Tibial nerve (tissue), 4 donors: ENCODE results near the gene GPR148. TPM values are rescaled to one million over a fixed set of nuclear protein-coding genes. Genes with fewer than 3 reads are reported as not detected.

ENCODE experiments used
- DNase-seq, 2 donors: peaks; one replicate each; pipeline ENCODE4 v3.0.0-alpha.2; 2019; ENCODE audit warnings: low spot score in 2 of 2
- H3K27ac ChIP-seq, 4 donors: fragments of 200-600 bp; sonication (generic) in 3 of 4; one replicate each; pipeline ENCODE4 v1.5.1; 2017 to 2019; ENCODE audit warnings: mild to moderate bottlenecking in 1 of 4
- H3K27me3 ChIP-seq, 2 donors: fragments of 200-600 bp; sonication (generic) in 1 of 2; one replicate each; pipeline versions ENCODE4 v1.5.1 to v1.6.0; 2017 to 2019
- H3K36me3 ChIP-seq, 3 donors: fragments of 200-600 bp; sonication (generic); one replicate each; pipeline ENCODE4 v1.5.1; 2018 to 2019
- H3K4me1 ChIP-seq, 4 donors: fragments of 200-600 bp; sonication (generic) in 3 of 4; one replicate each; pipeline ENCODE4 v1.5.1; 2017 to 2019
- H3K4me3 ChIP-seq, 4 donors: fragments of 200-600 bp; sonication (generic) in 3 of 4; one replicate each; pipeline ENCODE4 v1.5.1; 2017 to 2019; ENCODE audit warnings: mild to moderate bottlenecking in 1 of 4, moderate library complexity in 1 of 4
- H3K9me3 ChIP-seq, 4 donors: fragments of 200-600 bp; sonication (generic) in 3 of 4; one replicate each; pipeline ENCODE4 v1.5.1; 2017 to 2019
- CTCF ChIP-seq, 5 experiments: fragments of 200-600 bp in 3 of 5; fragments of 450-650 bp in 2 of 5; sonication (generic) in 3 of 5; IDR thresholded peaks; one replicate each; pipeline ENCODE4 v1.5.1; 2016 to 2019; ENCODE audit warnings: antibody characterized with exemption in 5 of 5, mild to moderate bottlenecking in 3 of 5, moderate library complexity in 2 of 5
- EP300 ChIP-seq, 2 donors: sonication (generic); formaldehyde crosslinking; IDR thresholded peaks; one replicate each; pipeline ENCODE4 v1.6.1; 2017; ENCODE audit warnings: antibody characterized with exemption in 2 of 2, mild to moderate bottlenecking in 1 of 2
- POLR2A ChIP-seq, 2 donors: fragments of 450-650 bp; IDR thresholded peaks; one replicate each; pipeline ENCODE4 v1.6.1; 2017; ENCODE audit warnings: antibody characterized with exemption in 2 of 2, mild to moderate bottlenecking in 2 of 2, moderate library complexity in 2 of 2
- WGBS, 2 donors: methylation state at CpG; one replicate each; pipeline ENCODE4 v1.1.5; 2018; 5-methylcytosine and 5-hydroxymethylcytosine counted together
- total RNA-seq, 4 donors: library from RNA; depleted of rRNA; stranded (reverse); fragments of >200 nt; gene quantifications; one replicate each; pipeline ENCODE4 v1.1.0, GENCODE V29; 2016

The GPR148 gene
- total RNA-seq, 4 donors from 2014 or later: not detected

- Histone ChIP-seq H3K4me3 (no peak overlapping the region), H3K27me3 (peaks cover 0 to 5% of the 10 kb centered on the region in 2 donors), H3K9me3 (no peaks in the 10 kb centered on the region), H3K27ac (no peak overlapping the region), H3K4me1 (no peaks in the 10 kb centered on the region), H3K36me3 (no peaks in the 10 kb centered on the region)
- WGBS, 2 donors: 86 to 87% methylated on average over 5 of the region's 5 CpGs
- TF ChIP-seq CTCF (IDR thresholded peaks at IDR 0.05): no peak
- no peak for TF ChIP-seq POLR2A (IDR thresholded peaks at IDR 0.05)
- no peak for TF ChIP-seq EP300 (IDR thresholded peaks at IDR 0.05)
- DNase-seq: no peak
Measured at GRCh38 chr2:130764821-130765115, 35.9 kb downstream of the GPR148 start.

GRCh38 chr2:130765464-130765863, 36.6 kb downstream of the GPR148 start:
- Histone ChIP-seq H3K4me3 (no peak overlapping the region), H3K9me3 (no peaks in the 10 kb centered on the region), H3K4me1 (no peaks in the 10 kb centered on the region), H3K36me3 (no peaks in the 10 kb centered on the region), H3K27me3 (no peaks in the 10 kb centered on the region), H3K27ac (no peak overlapping the region)
- DNase-seq: no peak
- WGBS, 2 donors: 78% methylated on average over 6 of the region's 6 CpGs
- TF ChIP-seq POLR2A (IDR thresholded peaks at IDR 0.05) (no peak), EP300 (IDR thresholded peaks at IDR 0.05) (no peak), CTCF (IDR thresholded peaks at IDR 0.05) (no peak)

GRCh38 chr2:130766037-130766436, 37.2 kb downstream of the GPR148 start:
- Histone ChIP-seq H3K27me3 (no peaks in the 10 kb centered on the region), H3K36me3 (no peaks in the 10 kb centered on the region), H3K9me3 (no peaks in the 10 kb centered on the region), H3K4me3 (no peak overlapping the region), H3K27ac (no peak overlapping the region), H3K4me1 (no peaks in the 10 kb centered on the region)
- DNase-seq: no peak
- 87 to 89% methylated on average over 7 of the region's 7 CpGs for WGBS, 2 donors
- TF ChIP-seq EP300 (IDR thresholded peaks at IDR 0.05) (no peak), POLR2A (IDR thresholded peaks at IDR 0.05) (no peak), CTCF (IDR thresholded peaks at IDR 0.05) (no peak)

GRCh38 chr2:130766711-130767407, 38.0 kb downstream of the GPR148 start:
- H3K4me1 ChIP-seq: no peaks in the 10 kb centered on the region
- no peaks in the 10 kb centered on the region for H3K27me3 ChIP-seq
- H3K27ac ChIP-seq: no peak overlapping the region
- no peak for TF ChIP-seq EP300 (IDR thresholded peaks at IDR 0.05)
- no peak for TF ChIP-seq CTCF (IDR thresholded peaks at IDR 0.05)
- no peak for TF ChIP-seq POLR2A (IDR thresholded peaks at IDR 0.05)
- no peaks in the 10 kb centered on the region for H3K9me3 ChIP-seq
- H3K4me3 ChIP-seq: no peak overlapping the region
- WGBS, 2 donors: 73 to 74% methylated on average over 12 of the region's 12 CpGs
- no peak for DNase-seq
- no peaks in the 10 kb centered on the region for H3K36me3 ChIP-seq

GRCh38 chr2:130767408-130767775, 38.5 kb downstream of the GPR148 start:
- no peaks in the 10 kb centered on the region for H3K4me1 ChIP-seq
- no peak for DNase-seq
- H3K9me3 ChIP-seq: no peaks in the 10 kb centered on the region
- no peak for TF ChIP-seq EP300 (IDR thresholded peaks at IDR 0.05)
- TF ChIP-seq POLR2A (IDR thresholded peaks at IDR 0.05): no peak
- no peak for TF ChIP-seq CTCF (IDR thresholded peaks at IDR 0.05)
- WGBS, 2 donors: 59 to 67% methylated on average over 6 to 7 of the region's 7 CpGs
- H3K36me3 ChIP-seq: no peaks in the 10 kb centered on the region
- no peak overlapping the region for H3K27ac ChIP-seq
- no peaks in the 10 kb centered on the region for H3K27me3 ChIP-seq
- H3K4me3 ChIP-seq: no peak overlapping the region
